Activated CD4-positive, CD25-positive, alpha-beta regulatory T cell treated with anti-CD3 and anti-CD28 coated beads, Interleukin-2, amount 50 U/mL, for 16 hours (primary cell): ENCODE measurements around the gene LIME1.

Source experiments
- DNase-seq: peaks from one replicate; pipeline ENCODE4 v3.0.0-alpha.2; 2020; ENCODE audit warnings: low read depth, low spot score

Gene LIME1

DNA sequence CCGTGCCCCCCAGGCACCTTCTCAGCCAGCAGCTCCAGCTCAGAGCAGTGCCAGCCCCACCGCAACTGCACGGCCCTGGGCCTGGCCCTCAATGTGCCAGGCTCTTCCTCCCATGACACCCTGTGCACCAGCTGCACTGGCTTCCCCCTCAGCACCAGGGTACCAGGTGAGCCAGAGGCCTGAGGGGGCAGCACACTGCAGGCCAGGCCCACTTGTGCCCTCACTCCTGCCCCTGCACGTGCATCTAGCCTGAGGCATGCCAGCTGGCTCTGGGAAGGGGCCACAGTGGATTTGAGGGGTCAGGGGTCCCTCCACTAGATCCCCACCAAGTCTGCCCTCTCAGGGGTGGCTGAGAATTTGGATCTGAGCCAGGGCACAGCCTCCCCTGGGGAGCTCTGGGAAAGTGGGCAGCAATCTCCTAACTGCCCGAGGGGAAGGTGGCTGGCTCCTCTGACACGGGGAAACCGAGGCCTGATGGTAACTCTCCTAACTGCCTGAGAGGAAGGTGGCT is 39.1 kb upstream of the LIME1 start:
- DNase-seq, result no peak

DNA sequence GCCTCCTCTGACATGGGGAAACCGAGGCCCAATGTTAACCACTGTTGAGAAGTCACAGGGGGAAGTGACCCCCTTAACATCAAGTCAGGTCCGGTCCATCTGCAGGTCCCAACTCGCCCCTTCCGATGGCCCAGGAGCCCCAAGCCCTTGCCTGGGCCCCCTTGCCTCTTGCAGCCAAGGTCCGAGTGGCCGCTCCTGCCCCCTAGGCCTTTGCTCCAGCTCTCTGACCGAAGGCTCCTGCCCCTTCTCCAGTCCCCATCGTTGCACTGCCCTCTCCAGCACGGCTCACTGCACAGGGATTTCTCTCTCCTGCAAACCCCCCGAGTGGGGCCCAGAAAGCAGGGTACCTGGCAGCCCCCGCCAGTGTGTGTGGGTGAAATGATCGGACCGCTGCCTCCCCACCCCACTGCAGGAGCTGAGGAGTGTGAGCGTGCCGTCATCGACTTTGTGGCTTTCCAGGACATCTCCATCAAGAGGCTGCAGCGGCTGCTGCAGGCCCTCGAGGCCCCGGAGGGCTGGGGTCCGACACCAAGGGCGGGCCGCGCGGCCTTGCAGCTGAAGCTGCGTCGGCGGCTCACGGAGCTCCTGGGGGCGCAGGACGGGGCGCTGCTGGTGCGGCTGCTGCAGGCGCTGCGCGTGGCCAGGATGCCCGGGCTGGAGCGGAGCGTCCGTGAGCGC is 38.5 kb upstream of the LIME1 start:
- DNase-seq, result no peak

DNA sequence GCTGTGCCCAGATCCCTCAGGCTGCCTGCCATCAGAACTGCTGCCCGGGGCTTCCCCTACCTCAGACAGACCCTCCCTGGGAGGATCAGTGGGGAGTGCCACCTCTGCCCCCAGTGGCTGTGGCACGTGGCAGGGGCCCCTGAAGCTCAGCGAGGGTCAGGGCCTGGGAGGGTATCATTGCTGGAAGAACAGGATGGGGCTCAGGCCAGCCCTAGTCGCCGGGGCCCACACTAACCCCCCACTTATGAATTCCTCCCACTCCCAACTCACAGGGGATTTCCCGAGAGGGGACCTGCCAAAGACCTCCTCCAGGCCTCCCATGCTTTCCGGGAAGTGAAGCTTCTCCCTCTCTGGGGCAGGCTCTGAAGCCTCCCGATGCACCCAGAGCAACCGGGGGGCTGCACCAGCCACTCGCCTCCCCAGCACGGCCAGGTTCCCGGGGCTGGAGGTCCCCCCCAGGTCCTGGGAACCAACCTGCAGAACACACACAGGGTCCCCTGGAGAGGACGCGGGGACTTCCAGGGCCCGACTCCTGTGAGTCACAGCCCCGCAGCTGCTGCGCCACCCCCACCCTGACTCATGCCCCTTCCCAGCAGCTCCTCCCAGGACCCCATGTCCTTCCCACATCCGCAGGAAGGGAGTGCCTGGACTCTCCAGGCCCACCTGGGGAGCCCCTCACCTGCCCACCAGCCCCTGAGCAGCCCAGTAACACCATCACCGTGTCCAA is 37.6 kb upstream of the LIME1 start:
- no peak for DNase-seq

DNA sequence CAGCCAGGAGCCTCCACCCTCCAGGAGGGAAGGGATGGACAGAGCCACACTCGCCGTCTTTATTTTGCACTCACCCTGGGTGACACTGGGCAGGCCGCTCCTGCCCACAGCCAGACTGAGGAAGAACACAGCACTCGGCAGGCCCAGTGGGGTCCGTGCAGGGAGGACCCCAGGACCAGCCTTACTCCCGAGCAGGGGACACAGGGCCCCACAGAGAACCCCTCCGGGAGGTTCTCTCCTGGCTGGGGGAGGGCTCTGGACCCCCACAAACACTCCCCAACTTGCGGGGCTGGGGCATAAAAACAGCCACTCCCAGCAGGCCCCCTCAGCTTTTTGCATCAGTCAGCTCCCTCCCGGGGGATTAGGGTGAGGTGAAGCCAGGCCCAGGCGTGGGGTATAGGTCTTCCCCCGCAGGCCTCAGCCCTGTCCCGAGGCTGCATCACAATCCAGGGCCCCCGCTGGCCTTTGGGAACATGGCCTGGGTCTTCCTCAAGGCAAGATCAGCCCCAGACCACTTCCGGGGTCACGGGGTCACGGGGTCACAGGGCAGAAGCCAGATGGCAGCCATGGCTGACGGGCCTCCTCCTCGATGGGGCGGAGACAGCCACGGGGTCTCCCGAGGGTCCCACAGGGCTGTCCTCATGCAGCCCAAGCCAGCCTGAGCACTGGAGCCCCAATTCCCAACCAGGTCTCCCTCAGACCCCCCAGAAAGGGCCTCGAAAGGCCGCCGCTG is 36.8 kb upstream of the LIME1 start:
- no peak for DNase-seq

DNA sequence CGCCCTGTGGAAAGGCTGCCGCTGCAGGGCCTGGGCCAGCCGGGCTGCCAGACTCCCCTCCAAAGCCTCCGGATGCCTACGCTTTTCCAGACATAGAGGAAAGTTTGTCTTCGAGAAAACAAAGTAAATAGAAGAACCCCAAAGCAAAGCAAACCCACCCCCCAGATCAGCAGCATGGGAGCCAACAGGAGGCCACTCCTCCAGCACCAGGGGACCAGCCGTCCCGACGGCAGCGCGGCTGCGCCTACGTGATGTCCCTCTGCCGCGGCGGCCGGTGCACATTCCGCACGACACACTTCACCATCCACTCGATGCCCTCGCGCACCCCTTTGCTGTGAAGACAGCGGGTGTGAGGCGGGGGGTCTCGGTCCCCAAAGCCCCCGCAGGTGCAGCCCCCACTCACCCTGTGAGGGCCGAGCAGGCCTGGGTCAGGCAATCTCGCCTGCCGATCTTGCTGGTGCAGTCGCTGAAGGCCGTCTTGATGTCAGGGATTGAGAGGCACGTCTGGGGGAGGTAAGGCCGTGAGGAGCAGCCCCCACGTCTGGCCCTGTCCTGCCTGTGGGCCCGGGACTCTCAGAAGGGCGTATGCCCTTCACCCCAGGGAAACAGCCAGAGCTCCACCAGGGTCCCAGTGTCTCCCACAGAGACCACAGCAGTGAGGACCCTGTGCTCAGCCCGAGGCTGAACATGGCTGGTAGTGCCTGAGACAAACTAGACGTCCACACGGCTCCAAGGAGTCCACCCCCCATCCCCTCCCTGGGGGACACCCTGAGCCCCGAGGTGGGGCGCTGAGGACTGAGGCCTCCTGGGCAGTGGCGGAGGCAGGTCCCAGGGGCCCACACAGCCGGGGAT is 36.0 kb upstream of the LIME1 start:
- no peak for DNase-seq

DNA sequence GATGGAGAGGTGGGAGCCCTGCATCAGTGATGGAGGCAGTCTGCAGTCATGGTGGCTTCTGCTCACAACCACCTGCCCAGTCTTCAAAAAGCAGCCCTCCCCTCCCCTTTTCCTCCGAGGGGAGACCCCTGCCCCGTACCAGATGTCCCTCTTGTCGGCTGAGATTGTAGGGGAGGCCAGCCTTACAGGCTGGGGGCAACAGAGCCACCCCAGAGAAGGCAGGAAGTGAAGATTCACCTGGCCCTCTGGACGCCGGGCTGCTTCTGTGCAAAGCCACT is 35.5 kb upstream of the LIME1 start:
- no peak for DNase-seq

DNA sequence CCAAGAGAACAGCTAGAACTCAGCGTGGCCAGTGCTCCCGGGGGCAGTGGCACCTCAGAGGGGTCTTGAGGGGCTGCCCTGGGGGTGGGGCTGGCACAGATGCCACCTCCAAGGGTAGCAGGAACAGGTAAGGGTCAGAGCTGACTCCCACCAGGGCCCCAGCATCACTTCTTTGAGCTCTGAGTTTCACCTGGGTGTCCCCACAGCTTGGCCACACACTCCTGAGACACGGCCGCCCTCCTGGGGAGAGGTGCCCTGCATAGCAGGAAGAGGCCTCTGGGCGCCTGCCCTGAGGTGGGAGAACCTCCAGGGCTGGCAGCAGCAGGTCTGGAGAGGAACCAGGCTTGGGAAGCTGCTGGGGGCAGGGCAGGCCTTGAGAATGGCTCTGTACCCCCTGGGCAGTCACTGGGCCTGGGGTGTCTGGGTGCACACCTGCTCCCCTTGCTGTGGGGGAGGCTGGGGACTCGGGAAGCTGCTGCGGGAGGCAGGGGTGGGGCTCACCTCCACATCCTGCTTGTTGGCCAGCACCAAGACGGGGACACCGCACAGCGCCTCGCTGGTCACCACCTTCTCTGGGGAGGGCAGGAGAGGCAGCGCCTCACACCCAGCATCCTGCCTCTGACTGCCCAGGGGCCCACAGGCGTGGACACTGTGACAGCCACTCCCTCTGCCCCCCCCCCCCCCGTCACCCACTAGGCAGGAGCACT is 35.0 kb upstream of the LIME1 start:
- DNase-seq, result no peak

DNA sequence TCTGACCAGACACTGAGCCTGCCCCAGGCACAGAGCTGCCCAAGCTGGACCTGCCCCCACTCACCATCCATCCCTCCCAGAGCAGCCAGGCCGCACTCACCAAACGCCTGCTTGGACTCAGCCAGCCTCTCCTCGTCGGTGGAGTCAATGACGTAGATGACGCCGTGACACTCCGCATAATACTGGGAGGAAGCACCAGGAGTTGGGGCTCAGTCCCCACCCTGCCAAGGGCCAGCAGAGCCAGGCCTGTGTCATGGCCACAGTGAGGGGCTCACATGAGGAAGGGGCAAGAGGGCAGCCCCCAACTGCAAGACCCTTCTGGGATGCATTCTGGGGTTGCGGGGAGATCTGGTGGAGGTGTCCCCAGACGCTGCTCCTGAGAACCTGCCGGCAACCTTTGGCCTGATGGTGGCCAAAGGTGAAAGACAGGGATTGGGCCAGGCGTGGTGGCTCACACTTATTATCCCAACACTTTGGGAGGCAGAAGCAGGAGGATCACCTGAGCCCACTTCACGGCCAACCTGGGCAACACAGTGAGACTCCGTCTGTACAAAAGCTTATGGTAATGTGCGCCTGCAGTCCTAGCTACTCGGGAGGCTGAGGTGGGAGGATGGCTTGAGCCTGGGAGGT is 34.3 kb upstream of the LIME1 start:
- DNase-seq, result no peak

DNA sequence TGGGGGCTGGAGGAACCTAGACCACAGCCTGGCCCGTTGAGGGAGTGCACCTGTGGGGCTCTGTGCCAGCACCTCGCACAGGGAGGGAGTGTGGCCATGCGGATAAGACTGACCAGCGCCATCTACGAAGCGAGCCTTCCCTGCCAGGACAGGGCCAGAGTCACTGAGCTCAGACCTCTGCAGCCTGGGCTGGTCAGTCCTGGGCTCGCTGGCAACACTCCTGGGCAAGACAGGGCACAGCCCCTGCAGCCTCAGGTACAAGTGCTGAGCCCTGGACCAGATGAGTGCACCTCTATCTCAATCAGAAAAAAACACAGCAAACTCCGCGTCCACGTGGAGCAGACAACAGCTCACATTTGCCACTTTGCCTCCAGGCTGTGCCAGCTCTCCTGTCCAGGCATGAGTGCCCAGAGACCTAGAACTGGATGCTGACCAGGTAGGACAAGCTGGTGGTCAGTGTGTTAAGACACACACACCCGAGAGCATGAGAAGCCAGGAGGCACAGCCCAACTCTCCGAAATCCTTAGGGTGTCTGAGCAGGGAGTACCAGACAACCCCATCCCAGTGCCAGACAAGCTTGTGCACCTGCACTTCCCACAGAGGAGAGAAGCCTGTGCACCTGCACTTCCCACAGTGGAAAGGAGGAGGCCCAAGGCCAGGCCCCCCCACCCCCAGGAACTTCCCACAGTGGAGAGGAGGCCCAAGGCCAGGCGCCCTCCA is 33.6 kb upstream of the LIME1 start:
- no peak for DNase-seq

DNA sequence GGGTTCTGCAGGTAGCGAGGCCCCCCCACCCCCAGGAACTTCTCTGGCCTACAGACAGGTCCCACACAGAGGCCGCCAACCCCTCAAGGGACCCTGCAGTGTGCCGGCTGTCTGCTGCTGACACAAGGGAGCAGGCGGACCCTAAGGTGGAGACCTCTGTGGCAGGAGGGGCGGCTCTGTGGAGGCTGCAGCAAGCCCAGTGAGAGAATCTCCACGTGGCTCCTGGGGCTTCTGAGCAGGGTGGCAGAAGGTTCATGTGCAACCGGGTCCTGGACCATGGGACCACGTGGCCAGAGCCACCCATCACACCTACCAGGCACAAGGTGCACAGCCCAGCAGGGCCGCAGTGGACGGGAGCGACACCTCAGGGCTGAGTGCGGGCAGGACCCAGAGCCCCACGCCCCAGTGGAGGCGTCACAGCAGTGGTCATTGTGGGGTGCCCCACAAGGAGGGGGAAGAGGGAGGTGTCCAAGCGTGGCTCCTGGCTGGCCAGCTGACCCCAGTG is 32.9 kb upstream of the LIME1 start:
- no peak for DNase-seq

DNA sequence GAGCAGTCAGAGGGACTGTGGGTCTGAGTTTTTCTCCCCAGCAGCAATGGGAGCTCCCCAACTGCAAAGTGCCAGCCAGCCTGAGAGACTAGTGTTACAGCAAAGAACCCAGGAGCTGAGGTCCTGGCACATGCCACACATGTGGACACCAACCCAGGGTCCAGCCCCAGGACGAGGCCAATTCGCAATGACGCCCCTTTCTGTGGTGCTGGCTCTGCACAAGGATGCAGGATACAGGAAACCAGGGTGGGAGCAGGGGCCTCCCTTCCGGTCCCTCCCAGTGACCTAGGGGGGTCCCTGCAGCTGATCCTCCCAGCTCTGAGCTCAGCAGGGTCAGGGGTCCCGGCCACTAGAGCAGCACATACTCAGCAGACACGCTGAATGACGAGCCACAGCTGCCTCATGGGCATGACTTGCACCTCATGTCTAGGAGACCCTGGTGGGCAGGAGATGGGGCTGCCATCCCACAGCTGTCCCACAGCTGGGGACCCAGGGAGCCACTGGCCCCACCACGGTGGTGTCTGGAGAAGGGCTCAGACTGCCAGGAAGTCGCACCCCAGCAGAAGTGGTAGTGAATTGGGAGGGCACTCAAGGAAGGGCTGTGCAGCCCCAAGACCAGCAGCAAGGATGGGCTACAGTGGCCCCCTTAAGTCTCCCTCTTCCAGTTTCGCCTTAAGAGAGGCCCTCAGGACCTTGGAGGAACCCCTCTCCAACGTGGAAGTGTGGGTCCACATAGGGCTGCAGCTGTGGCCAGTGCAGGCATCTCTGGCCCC is 32.3 kb upstream of the LIME1 start:
- DNase-seq, result no peak

DNA sequence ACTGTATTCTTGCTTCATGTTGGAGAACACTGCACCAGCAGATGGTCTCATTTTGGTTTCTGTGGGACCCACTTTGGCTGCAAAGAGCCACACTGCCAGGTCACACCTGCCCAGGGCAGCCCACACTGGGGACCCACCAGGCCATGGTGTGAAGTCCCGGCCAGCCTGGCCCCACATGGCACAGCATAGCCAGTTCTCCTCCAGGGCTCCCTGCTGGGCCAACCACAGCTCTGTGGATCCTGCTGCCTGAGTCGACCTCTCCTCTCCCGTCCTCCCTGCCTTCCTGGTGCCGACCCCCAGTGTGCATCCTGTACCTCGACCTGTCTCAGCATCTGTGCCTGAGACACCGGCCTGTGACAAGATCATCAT is 31.7 kb upstream of the LIME1 start:
- no peak for DNase-seq

DNA sequence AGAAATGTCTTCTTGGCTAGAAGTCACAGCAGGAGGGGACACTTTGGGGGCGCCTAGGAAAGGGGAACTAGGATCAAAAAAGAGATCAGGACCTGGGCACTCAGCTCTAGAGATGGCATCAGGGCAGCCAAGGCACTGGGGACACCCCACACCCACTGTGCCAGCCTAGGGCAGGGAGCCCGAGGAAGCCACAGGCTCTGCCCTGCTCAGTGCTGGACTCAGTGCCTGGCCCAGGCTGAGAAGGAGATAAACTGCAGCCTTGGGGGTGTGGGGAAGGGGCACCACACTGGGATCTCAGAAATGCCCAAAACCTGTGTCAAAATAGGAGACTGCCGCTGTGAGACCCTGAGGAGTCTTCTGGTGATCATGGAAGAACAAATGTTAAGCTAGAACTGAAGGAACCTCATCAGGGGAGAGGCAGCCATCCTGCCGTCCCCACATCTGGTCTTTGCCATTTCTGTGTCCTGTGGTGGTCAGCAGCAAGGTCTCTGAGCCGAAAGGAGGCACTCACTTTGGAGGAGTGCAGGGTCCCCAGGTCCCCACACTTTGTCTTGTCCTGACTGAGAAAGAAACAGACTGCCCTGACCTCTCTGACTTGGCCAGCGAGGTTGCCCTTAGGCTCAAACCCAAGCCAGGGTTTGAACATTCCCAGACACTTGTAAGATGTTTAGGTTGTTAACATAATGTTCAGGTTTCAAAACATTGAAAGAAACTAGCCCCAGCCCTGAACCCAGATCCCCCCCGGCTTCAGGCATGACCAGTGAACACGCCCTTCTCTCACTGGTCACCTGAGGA is 31.0 kb upstream of the LIME1 start:
- no peak for DNase-seq

DNA sequence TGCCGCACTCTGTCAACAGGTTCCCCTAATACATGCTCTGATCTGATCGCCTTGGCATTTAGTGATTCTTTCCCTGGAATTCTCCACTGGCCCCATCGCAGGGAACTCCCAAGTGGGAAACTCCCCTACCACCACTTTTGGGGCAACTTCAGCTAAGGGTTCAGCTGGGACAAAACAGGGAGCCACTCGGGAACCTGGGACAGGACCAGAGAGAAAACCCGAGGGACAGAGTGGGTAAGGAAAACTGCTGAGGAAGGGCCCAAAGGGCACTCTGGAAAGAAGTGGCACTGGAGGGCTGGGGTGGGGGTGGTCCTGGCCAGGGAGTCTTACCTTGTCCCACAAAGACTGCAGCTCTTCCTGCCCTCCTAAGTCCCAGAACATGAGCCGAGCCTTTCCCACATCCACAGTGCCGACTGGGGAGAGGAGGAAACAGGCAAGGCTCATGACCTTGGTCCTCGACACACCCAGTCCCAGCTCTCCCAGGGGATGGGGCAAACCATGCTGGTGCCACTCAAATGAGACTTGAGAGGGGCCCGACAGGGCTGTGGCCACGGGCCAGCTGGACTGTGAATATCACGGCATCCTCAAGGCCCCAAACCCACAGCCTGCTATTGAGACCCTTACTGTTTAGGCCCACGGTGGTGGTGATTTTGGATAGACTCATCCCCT is 30.3 kb upstream of the LIME1 start:
- no peak for DNase-seq

DNA sequence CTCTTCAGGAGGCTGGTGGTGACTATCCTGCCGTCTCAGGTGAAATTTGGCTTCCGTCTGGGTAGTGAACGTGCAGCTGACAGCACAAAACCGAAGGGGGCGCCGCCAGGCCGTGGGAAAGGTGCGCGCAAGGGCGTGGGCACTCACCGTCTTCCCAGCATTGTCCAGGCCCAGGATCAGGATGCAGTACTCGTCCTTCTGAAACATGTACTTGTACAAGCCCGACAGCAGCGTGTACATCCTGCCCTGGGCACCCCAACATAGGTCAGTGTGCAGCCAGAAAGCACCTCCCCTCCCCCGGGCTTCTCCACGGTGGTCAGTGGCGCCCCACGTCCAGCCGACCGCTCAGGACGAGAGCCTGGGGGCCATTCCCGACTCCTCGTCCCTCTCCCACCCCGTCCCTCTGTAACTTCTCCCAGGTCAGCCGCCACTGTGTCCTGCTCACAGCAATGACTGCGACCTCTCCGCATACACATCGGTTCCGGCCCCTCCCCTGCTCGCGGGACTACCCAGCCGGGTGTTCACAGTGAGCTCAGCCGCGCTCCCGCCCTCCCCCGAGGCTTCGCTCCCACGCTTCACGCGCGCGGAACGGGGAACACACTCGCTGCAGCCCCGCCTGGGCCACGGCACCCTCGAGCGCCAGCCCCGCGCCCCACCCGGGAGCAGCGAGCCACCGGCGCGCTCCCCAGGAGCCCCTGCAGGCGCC is 29.5 kb upstream of the LIME1 start:
- no peak for DNase-seq

DNA sequence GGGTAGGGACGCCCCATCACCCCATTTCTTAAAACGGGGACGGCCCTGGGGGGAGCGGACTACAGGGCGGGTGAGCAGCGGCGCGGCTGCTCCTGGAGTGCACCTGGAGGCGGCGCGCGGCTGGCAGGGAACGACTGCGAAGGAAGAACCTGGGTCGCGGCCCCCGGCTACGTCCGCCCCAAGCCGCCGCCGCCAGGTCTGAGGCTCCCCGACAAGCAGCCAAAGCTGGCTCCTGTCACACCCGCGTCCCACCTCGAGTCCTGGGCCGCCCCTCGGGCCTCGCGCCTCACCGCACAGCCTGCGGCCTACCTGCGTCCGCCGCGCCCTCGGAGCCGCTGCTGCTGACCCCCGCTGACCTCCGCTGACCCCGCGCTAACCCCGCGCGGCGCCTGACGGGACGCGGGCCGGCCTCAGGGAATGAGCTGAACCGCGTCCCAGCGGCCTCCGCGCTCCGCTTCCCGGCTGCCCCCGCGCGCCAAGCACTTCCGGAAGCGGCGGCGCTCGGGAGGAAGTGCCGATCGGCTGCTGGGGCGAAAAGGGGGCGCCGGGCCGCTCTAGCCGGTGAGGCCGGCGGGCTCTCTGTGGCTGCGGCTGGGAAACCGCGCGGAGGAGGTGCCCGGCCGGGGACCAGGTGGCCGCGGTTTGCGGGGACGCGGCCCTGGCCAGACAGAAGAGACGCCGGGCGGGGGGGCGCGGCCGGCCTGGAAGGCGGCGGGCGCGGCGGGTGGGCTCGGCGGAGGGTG is 28.7 kb upstream of the LIME1 start, which contains the start of the genes ARFRP1 and ZGPAT:
TSS of gene ARFRP1 (minus strand) at position 419 of the 743 bp plus-strand sequence. CDS start 885 bp downstream, outside the sequence.
TSS of gene ZGPAT (plus strand) at position 482 of the 743 bp plus-strand sequence. CDS start 542 bp downstream, outside the sequence.
- DNase-seq, result peak; percentile 76
